ENCODE measurements around the gene CTBP2. TPM values are rescaled to one million over a fixed set of nuclear protein-coding genes. Genes with fewer than 3 reads are reported as not detected.

The CTBP2 gene
- total RNA-seq, 1 experiment from 2014 or later = 191 TPM

- Mint-ChIP-seq H3K4me3 (no peak overlapping the region), H3K27ac (peak overlapping the region; percentile 77), H3K4me1 (peaks cover 92% of the 10 kb centered on the region), H3K9me3 (no peaks in the 10 kb centered on the region), H3K36me3 (peaks cover 33% of the 10 kb centered on the region), H3K27me3 (ENCODE audit: low read depth) (no peaks in the 10 kb centered on the region)
- DNase-seq (ENCODE audit: low spot score) (no peak), ATAC-seq (no peak)
- no peak for TF ChIP-seq MAX (CRISPR knock-in tag; IDR thresholded peaks at IDR 0.05)
- TF ChIP-seq NR1H2 (CRISPR knock-in tag; IDR thresholded peaks at IDR 0.05) = no peak
- TF ChIP-seq ZNF219 (CRISPR knock-in tag; IDR thresholded peaks at IDR 0.05; ENCODE audit: borderline replicate concordance) = no peak
- TF ChIP-seq ELF4 (CRISPR knock-in tag; IDR thresholded peaks at IDR 0.05; ENCODE audit: low read depth) = no peak
- TF ChIP-seq ZMAT4 (CRISPR knock-in tag; IDR thresholded peaks at IDR 0.05) = no peak
- no peak for TF ChIP-seq KAT7 (CRISPR knock-in tag; IDR thresholded peaks at IDR 0.05; ENCODE audit: borderline replicate concordance)
- no peak for TF ChIP-seq MXD4 (CRISPR knock-in tag; IDR thresholded peaks at IDR 0.05; ENCODE audit: borderline replicate concordance)
- TF ChIP-seq USF1 (CRISPR knock-in tag; IDR thresholded peaks at IDR 0.05) = no peak
- no peak for TF ChIP-seq PRDM15 (CRISPR knock-in tag; IDR thresholded peaks at IDR 0.05)
- no peak for TF ChIP-seq ZNF416 (CRISPR knock-in tag; IDR thresholded peaks at IDR 0.05)
- TF ChIP-seq MYBL2 (CRISPR knock-in tag; IDR thresholded peaks at IDR 0.05) = no peak
- TF ChIP-seq CBFB (CRISPR knock-in tag; IDR thresholded peaks at IDR 0.05; ENCODE audit: low read depth) = no peak
- POLR2A ChIA-PET = no interaction called here
- CTCF ChIA-PET = interaction anchor here (1.6 kb wide), 1 partner anchor 74 kb away, joined by 3 read pairs; no protein-coding TSS in a partner anchor
Observed at GRCh38 chr10:125122566-125122965, 37.8 kb downstream of the CTBP2 start.

- no peak overlapping the region for H3K4me3 Mint-ChIP-seq
- no peaks in the 10 kb centered on the region for H3K27me3 Mint-ChIP-seq (ENCODE audit: low read depth)
- no peak for TF ChIP-seq GTF2I (CRISPR knock-in tag; conservative IDR thresholded peaks at IDR 0.05)
- TF ChIP-seq JUN (CRISPR knock-in tag; IDR thresholded peaks at IDR 0.05) = no peak
- TF ChIP-seq HMGA2 (CRISPR knock-in tag; IDR thresholded peaks at IDR 0.05) = no peak
- TF ChIP-seq ZNF263 (CRISPR knock-in tag; IDR thresholded peaks at IDR 0.05; ENCODE audit: low read depth) = no peak
- TF ChIP-seq ATF1 (CRISPR knock-in tag; IDR thresholded peaks at IDR 0.05) = 0 out of 2 replicates have a peak, but pooled peaks have one; percentile 34
- ChIA-PET POLR2A (no interaction called here), CTCF (interaction anchor here (1.3 kb wide), 1 partner anchor 59 kb away, joined by 3 read pairs; no protein-coding TSS in a partner anchor)
- DNase-seq (ENCODE audit: low spot score) (no peak), ATAC-seq (no peak)
- H3K9me3 Mint-ChIP-seq = no peaks in the 10 kb centered on the region
- peaks cover 32% of the 10 kb centered on the region for H3K36me3 Mint-ChIP-seq
- H3K27ac Mint-ChIP-seq = no peak overlapping the region
- peaks cover 91% of the 10 kb centered on the region for H3K4me1 Mint-ChIP-seq
Observed at GRCh38 chr10:125121003-125121402, 39.4 kb downstream of the CTBP2 start.

- ATAC-seq (no peak), DNase-seq (ENCODE audit: low spot score) (no peak)
- ChIA-PET POLR2A (no interaction called here), CTCF (interaction anchor here (0.7 to 1.3 kb wide), 2 partner anchors 58 to 76 kb away, joined by 3 read pairs; no protein-coding TSS in a partner anchor)
- Mint-ChIP-seq H3K4me1 (peaks cover 91% of the 10 kb centered on the region), H3K36me3 (peaks cover 29% of the 10 kb centered on the region), H3K27me3 (ENCODE audit: low read depth) (no peaks in the 10 kb centered on the region), H3K4me3 (no peak overlapping the region), H3K9me3 (no peaks in the 10 kb centered on the region), H3K27ac (peak overlapping the region; percentile 91)
- TF ChIP-seq MAX (CRISPR knock-in tag; IDR thresholded peaks at IDR 0.05) = no peak
- no peak for TF ChIP-seq ETV6 (CRISPR knock-in tag; IDR thresholded peaks at IDR 0.05)
- no peak for TF ChIP-seq CBFB (CRISPR knock-in tag; IDR thresholded peaks at IDR 0.05; ENCODE audit: low read depth)
- TF ChIP-seq OVOL2 (CRISPR knock-in tag; IDR thresholded peaks at IDR 0.05; ENCODE audit: borderline replicate concordance) = no peak
- no peak for TF ChIP-seq EMX1 (CRISPR knock-in tag; IDR thresholded peaks at IDR 0.05)
- TF ChIP-seq TEAD1 (CRISPR knock-in tag; IDR thresholded peaks at IDR 0.05) = no peak
- TF ChIP-seq USF1 (CRISPR knock-in tag; IDR thresholded peaks at IDR 0.05) = no peak
Observed at GRCh38 chr10:125120053-125120710, 40.2 kb downstream of the CTBP2 start.

Data from WTC11 (cell line).